Natural killer cell (primary cell): ENCODE results near the gene SMAD3. TPM values are rescaled to one million over a fixed set of nuclear protein-coding genes. Genes with fewer than 3 reads are reported as not detected.

Experiments used
- ATAC-seq, 3 donors: fragments of 150-1000 bp in 2 of 3; fragments of 200-7000 bp in 1 of 3; cut with Tn5 transposase; 1 replicate in 1 of 3; 2 replicates in 2 of 3; pipeline ENCODE4 v1.10.0; 2021; ENCODE audit warnings: mild to moderate bottlenecking in 2 of 3, moderate library complexity in 2 of 3
- DNase-seq, 2 donors: peaks; one replicate each; pipeline versions ENCODE4 v3.0.0 to v3.0.0-alpha.2; 2013 to 2021; ENCODE audit warnings: mixed read lengths in 1 of 2
- H3K27ac ChIP-seq: one replicate; pipeline ENCODE4 v1.5.1; 2013; ENCODE audit warnings: mild to moderate bottlenecking, low read length
- H3K27me3 ChIP-seq: one replicate; pipeline ENCODE4 v1.6.1; 2013; ENCODE audit warnings: low read length; ENCODE audit not compliant: control insufficient read depth, insufficient read depth
- H3K36me3 ChIP-seq: one replicate; pipeline ENCODE4 v1.6.1; 2013; ENCODE audit warnings: low read length; ENCODE audit not compliant: control insufficient read depth, insufficient read depth
- H3K4me1 ChIP-seq: one replicate; pipeline ENCODE4 v1.6.1; 2013; ENCODE audit warnings: low read length; ENCODE audit not compliant: control insufficient read depth, insufficient read depth
- H3K4me3 ChIP-seq: one replicate; pipeline ENCODE4 v1.5.1; 2013; ENCODE audit warnings: low read length
- H3K9me3 ChIP-seq: one replicate; pipeline ENCODE4 v1.6.1; 2013; ENCODE audit warnings: low read length; ENCODE audit not compliant: control insufficient read depth, insufficient read depth
- H3K27ac Mint-ChIP-seq, 2 donors: one replicate each; pipeline ENCODE4 v1.8.0; 2022; ENCODE audit warnings: mild to moderate bottlenecking in 2 of 2, mixed read lengths in 2 of 2, moderate library complexity in 1 of 2
- H3K27me3 Mint-ChIP-seq, 2 donors: one replicate each; pipeline ENCODE4 v1.8.0; 2022; ENCODE audit warnings: low read depth in 2 of 2, mixed read lengths in 2 of 2
- H3K36me3 Mint-ChIP-seq: one replicate; pipeline ENCODE4 v1.8.0; 2022; ENCODE audit warnings: mixed read lengths
- H3K4me1 Mint-ChIP-seq, 2 donors: one replicate each; pipeline ENCODE4 v1.8.0; 2022; ENCODE audit warnings: mixed read lengths in 2 of 2
- H3K4me3 Mint-ChIP-seq: one replicate; pipeline ENCODE4 v1.8.0; 2022; ENCODE audit warnings: mild to moderate bottlenecking, moderate library complexity, mixed read lengths
- H3K9me3 Mint-ChIP-seq, 2 donors: one replicate each; pipeline ENCODE4 v1.8.0; 2022; ENCODE audit warnings: mixed read lengths in 2 of 2
- WGBS: methylation state at CpG from one replicate; pipeline ENCODE4 v1.1.7; 2013; ENCODE audit warnings: missing lambda C conversion rate; ENCODE audit not compliant: insufficient coverage; 5-methylcytosine and 5-hydroxymethylcytosine counted together
- intact Hi-C: fragments of 100-400 bp; cut with micrococcal nuclease; formaldehyde crosslinking; loops from one replicate; pipeline ENCODE4 v1.14.2; 2022
- total RNA-seq, 4 donors: library from RNA; stranded (reverse); fragments of 120-200 nt in 1 of 4; gene quantifications; one replicate each; pipeline versions ENCODE4 v1.2.3 to v1.2.4, GENCODE V29; 2013 to 2022
- TF ChIP-seq, protein P1 (sequence below): fragments of 200-600 bp; IDR thresholded peaks from one replicate; pipeline ENCODE4 v1.8.0; 2022; ENCODE audit warnings: antibody characterized with exemption

SMAD3 gene
- total RNA-seq, 3 donors from 2014 or later (not counting 1 experiment from before 2014, with no cell fraction given): 47.1 to 72.6 (median 63.0) TPM

DNA sequence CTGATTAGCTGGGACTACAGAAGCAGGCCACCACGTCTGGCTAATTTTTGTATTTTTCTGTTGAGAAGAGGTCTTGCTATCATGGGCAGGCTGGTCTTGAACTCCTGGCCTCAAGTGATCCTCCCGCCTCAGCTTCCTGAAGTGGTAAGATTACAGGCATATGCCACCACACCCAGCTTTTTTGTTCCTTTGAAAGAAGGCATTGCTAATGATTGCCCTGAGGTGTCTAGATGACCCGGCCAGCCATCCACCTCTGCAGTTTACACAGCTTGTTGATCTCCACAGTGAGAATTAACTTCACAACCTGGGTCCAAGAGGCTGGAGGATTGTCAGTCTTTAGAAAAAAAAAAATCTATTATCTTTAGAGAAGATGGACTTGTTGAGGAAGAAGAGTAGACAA is 58.7 kb downstream of the SMAD3 start:
- 81% methylated on average over 3 of the region's 3 CpGs for WGBS
- Mint-ChIP-seq H3K27me3 (no peaks in the 10 kb centered on the region), H3K4me1 (peaks cover 61 to 62% of the 10 kb centered on the region in 2 donors), H3K27ac (peak overlapping the region; percentile 87 to 97), H3K4me3 (no peak overlapping the region), H3K9me3 (no peaks in the 10 kb centered on the region), H3K36me3 (peaks cover 6% of the 10 kb centered on the region)
- ATAC-seq: no peak
- H3K27me3 ChIP-seq: no peaks in the 10 kb centered on the region
- no peaks in the 10 kb centered on the region for H3K36me3 ChIP-seq
- H3K27ac ChIP-seq: no peak overlapping the region
- intact Hi-C loops: loop anchor here (5.0 kb wide), 1 partner anchor 57 kb away; the partner anchor contains the start of gene SMAD3
- no peaks in the 10 kb centered on the region for H3K9me3 ChIP-seq
- H3K4me1 ChIP-seq: peaks cover 51% of the 10 kb centered on the region
- no peak for DNase-seq
- TF ChIP-seq, protein P1, sequence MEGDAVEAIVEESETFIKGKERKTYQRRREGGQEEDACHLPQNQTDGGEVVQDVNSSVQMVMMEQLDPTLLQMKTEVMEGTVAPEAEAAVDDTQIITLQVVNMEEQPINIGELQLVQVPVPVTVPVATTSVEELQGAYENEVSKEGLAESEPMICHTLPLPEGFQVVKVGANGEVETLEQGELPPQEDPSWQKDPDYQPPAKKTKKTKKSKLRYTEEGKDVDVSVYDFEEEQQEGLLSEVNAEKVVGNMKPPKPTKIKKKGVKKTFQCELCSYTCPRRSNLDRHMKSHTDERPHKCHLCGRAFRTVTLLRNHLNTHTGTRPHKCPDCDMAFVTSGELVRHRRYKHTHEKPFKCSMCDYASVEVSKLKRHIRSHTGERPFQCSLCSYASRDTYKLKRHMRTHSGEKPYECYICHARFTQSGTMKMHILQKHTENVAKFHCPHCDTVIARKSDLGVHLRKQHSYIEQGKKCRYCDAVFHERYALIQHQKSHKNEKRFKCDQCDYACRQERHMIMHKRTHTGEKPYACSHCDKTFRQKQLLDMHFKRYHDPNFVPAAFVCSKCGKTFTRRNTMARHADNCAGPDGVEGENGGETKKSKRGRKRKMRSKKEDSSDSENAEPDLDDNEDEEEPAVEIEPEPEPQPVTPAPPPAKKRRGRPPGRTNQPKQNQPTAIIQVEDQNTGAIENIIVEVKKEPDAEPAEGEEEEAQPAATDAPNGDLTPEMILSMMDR: no peak
- no peak overlapping the region for H3K4me3 ChIP-seq

DNA sequence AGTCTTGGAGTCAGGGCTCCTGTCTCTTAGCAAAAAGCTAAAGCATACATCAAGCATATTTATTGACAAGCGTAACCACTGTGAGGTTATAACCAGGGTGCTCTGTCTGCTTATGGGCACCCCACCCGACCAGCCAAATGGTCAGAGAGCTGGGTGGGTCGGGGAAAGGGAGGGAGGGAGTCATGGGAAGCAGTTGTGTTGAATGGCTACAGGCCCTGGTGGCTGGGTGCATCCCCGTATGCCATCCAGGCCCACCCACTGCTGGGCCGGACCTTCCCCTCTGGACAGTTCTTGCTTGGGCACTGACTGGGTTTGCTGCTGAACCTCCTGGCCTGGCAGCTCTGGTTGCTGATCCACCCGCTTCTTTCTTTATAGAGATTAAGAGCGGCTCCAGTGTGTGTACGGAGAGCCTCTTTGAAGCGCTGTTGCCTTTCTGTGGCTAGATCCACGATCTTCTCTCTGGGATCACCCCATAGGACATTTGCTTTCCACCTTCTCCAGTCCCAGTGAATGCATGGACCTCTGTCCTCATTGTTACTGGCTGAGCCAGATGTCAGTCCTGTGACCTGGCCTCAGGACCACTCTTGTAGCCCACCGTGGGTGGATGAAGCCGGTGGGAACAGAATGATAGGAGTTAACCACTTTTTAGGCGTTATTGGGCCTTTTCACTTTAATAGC is 59.6 kb downstream of the SMAD3 start:
- ATAC-seq (no peak), DNase-seq (no peak)
- intact Hi-C loops: loop anchor here (5.0 kb wide), 1 partner anchor 58 kb away; the partner anchor contains the start of gene SMAD3
- Histone ChIP-seq H3K27me3 (no peaks in the 10 kb centered on the region), H3K4me3 (no peak overlapping the region), H3K27ac (no peak overlapping the region), H3K9me3 (no peaks in the 10 kb centered on the region), H3K4me1 (peaks cover 41% of the 10 kb centered on the region), H3K36me3 (no peaks in the 10 kb centered on the region)
- H3K27ac Mint-ChIP-seq: peak overlapping the region; percentile 87 to 97
- H3K4me1 Mint-ChIP-seq: peaks cover 59% of the 10 kb centered on the region in 2 donors
- TF ChIP-seq, protein P1: no peak
- H3K4me3 Mint-ChIP-seq: no peak overlapping the region
- no peaks in the 10 kb centered on the region for H3K9me3 Mint-ChIP-seq
- WGBS: 90% methylated on average over 13 of the region's 13 CpGs
- no peaks in the 10 kb centered on the region for H3K27me3 Mint-ChIP-seq
- peaks cover 6% of the 10 kb centered on the region for H3K36me3 Mint-ChIP-seq

DNA sequence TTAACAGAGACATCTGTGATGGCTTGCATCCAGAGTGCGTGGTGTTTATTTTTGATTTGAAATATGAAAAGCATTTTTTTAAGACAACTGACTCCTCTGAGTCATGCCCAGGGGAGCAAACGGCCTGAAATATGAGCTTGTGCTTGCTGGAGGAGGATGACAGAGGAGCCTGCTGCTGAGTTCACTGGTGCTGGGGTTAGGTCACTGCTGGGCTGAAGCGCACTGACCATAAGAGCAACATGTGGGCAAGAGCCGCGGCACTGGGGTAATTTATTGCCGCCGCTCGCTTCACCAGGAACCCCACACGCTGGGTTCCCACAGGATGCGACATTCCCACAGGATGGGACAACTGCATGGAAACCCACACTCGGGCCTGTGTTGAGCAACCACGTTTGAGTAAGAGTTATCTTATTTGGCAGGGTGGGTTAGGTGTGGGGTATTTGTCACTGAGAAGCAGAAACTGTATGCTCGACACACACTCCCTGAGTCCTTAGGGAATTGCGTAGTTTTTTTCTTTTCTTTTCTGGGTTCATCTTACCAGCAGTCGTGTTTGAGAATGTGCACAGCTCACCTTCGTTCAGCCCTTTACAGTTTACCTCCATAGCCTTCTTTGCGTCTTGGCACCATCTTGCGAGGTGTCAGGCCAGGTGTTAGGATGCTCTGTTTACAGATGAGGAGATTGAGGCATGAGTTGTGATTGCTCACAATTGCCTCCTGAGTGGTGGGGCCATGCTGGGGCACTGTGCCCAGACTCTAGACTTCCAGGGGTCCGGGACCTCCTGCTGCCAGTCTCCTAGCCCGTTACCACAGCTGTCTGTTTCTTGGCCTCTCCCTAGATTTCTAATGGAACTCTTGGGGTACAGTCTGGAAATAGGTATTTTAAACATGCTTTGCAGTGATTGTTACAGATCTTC is 60.4 kb downstream of the SMAD3 start:
- ATAC-seq (no peak), DNase-seq (no peak)
- 82% methylated on average over 20 of the region's 20 CpGs for WGBS
- H3K27me3 Mint-ChIP-seq: no peaks in the 10 kb centered on the region
- Histone ChIP-seq H3K9me3 (no peaks in the 10 kb centered on the region), H3K27ac (no peak overlapping the region), H3K4me1 (peaks cover 41% of the 10 kb centered on the region), H3K4me3 (no peak overlapping the region), H3K36me3 (peaks cover under 1% of the 10 kb centered on the region), H3K27me3 (no peaks in the 10 kb centered on the region)
- peak overlapping the region; percentile 51 to 97 for H3K27ac Mint-ChIP-seq
- TF ChIP-seq, protein P1: no peak
- no peak overlapping the region for H3K4me3 Mint-ChIP-seq
- peaks cover 6% of the 10 kb centered on the region for H3K36me3 Mint-ChIP-seq
- H3K4me1 Mint-ChIP-seq: peaks cover 58 to 59% of the 10 kb centered on the region in 2 donors
- intact Hi-C loops: no loop called here
- H3K9me3 Mint-ChIP-seq: no peaks in the 10 kb centered on the region
